Subcutaneous adipose tissue (tissue), 4 donors: ENCODE measurements around the gene MYO1E. TPM values are rescaled to one million over a fixed set of nuclear protein-coding genes. Genes with fewer than 3 reads are reported as not detected.

Source experiments
- total RNA-seq, 4 donors: library from RNA; depleted of rRNA; stranded (reverse); fragments of >200 nt; gene quantifications; one replicate each; pipeline ENCODE4 v1.1.0, GENCODE V29; 2016
- TF ChIP-seq, protein P1 (sequence below): fragments of 450-650 bp; IDR thresholded peaks from one replicate; pipeline ENCODE4 v1.5.1; 2016; ENCODE audit warnings: low read depth, mild to moderate bottlenecking, control low read depth, antibody characterized with exemption, moderate library complexity

The MYO1E gene
- total RNA-seq, 4 donors from 2014 or later: 34.1 to 188 (median 91.7) TPM

GRCh38 chr15:59335207-59335786, 37.4 kb downstream of the MYO1E start:
- TF ChIP-seq, protein P1, sequence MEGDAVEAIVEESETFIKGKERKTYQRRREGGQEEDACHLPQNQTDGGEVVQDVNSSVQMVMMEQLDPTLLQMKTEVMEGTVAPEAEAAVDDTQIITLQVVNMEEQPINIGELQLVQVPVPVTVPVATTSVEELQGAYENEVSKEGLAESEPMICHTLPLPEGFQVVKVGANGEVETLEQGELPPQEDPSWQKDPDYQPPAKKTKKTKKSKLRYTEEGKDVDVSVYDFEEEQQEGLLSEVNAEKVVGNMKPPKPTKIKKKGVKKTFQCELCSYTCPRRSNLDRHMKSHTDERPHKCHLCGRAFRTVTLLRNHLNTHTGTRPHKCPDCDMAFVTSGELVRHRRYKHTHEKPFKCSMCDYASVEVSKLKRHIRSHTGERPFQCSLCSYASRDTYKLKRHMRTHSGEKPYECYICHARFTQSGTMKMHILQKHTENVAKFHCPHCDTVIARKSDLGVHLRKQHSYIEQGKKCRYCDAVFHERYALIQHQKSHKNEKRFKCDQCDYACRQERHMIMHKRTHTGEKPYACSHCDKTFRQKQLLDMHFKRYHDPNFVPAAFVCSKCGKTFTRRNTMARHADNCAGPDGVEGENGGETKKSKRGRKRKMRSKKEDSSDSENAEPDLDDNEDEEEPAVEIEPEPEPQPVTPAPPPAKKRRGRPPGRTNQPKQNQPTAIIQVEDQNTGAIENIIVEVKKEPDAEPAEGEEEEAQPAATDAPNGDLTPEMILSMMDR: no peak

DNA sequence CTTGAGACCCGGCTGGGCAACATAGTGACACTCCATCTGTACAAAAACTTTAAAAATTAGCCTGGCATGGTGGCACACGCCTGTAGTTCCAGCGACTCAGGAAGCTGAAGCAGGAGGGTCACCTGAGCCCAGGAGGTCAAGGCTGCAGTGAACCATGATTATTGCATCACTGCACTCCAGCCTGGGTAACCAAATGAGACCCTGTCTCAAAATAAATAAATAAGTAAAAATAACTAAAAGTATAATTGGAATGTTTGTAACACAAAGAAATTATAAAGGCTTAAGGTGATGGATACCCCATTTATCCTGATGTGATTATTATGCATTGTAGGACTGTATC, 38.6 kb downstream of the MYO1E start:
- TF ChIP-seq, protein P1: no peak

GRCh38 chr15:59333401-59334075, 39.1 kb downstream of the MYO1E start:
- TF ChIP-seq, protein P1: no peak

DNA sequence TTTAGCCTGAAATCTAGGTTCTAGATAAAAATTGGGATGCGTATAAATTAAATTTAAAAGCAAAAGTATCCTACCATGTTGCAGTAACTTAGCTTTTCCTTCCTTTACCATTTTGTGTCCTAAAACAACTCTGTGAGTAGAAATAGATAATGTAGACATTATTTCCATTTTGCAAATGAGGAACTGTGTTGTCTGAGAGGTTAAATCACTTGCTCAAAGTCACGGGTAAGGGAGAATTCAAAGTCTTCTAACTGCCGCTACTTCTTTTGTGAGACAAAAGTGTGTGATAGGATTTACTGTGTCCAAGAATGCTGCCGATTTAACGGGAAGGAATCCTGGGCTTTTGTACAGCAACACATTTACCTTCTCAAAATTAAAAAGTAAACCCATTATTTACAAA, 40.7 kb downstream of the MYO1E start:
- TF ChIP-seq, protein P1: no peak

DNA sequence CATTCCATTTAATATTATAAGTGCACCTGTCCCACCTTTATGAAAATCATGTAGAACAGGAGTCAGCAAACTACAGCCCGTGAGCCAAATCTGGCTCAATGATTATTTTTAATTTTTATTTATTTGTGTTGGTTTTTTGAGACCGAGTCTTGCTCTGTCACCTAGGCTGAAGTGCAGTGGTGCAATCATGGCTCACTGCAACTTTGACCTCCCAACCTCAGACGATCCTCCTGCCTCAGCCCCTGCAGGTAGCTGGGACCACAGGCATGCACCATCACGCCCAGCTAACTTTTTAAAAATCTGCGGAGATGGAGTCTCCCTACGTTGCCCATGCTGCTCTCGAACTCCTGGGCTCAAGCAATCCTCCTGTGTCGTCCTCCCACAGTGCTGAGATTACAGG, 42.0 kb downstream of the MYO1E start:
- TF ChIP-seq, protein P1: no peak

DNA sequence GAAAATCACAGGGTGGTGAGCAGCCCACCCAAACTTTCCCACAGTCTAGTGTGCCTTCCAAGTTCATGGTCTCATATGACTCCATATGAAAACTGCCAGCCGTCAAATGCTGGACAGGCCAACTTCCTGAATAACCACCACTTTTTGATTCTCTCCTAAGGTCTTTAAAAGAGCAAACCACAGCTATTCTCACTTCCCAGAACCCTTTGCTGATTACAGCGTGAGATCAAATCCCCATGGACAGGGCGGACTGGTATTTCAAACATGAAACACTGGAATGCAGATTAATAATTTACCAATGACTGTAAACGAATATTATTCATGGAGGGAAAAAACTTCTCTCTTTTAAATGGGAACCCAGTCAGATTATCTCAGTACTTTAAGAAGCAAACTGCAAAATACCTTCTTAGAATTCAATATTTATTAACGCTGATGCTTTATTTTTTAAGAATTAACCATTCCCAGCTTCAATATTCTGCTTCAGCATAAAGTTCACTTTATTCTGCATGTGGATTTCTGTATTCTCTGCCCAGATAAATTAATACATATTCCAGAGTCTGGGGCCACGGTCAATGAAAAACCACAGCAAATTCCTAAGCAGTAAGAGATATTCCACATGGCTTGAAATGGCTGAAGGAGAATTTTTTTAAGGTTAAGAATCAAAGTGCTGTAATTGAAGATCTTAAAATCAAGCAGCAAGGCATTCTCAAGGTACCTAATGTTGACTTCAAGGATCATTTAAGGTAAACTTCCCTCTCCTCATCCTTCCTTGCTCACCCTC, 42.9 kb downstream of the MYO1E start:
- TF ChIP-seq, protein P1: no peak

GRCh38 chr15:59329091-59329490, 43.6 kb downstream of the MYO1E start:
- TF ChIP-seq, protein P1: no peak
